Measurements from ENCODE around the gene RXRA. TPM values are rescaled to one million over a fixed set of nuclear protein-coding genes. Genes with fewer than 3 reads are reported as not detected.
A peak's percentile ranks its signal among the peaks of the same experiment; 100 is the strongest.

RXRA gene
- total and polyA plus RNA-seq, 12 donors: 5.5 to 114 (median 71.3) TPM

GRCh38 chr9:134351606-134352176 lies 25.4 kb downstream of the RXRA start:
- intact Hi-C loops (cut with DNase I): no loop called here
- 68 to 86% (median 78%) methylated on average over 27 to 29 of the region's 29 CpGs for WGBS, 4 donors
- Histone ChIP-seq H3K27me3 (no peaks in the 10 kb centered on the region), H3K4me1 (replicated peaks in 1 of 2) (peaks cover 12 to 90% of the 10 kb centered on the region in 2 donors), H3K9me3 (replicated peaks in 1 of 3) (no peaks in the 10 kb centered on the region), H3K4me3 (no peak overlapping the region), H3K36me3 (replicated peaks in 1 of 2) (no peaks in the 10 kb centered on the region), H3K27ac (peak overlapping the region in 2 of 5 donors; percentile 35 to 71)
- TF ChIP-seq POLR2A (IDR thresholded peaks at IDR 0.05): no peak
- TF ChIP-seq CTCF (IDR thresholded peaks at IDR 0.05): no peak
- DNase-seq: no peak

- TF ChIP-seq CTCF (IDR thresholded peaks at IDR 0.05): no peak
- no peak for TF ChIP-seq POLR2A (IDR thresholded peaks at IDR 0.05)
- H3K27ac ChIP-seq: peak overlapping the region in 2 of 5 donors; percentile 35 to 71
- H3K4me3 ChIP-seq: no peak overlapping the region
- intact Hi-C loops (cut with DNase I): no loop called here
- peaks cover 10 to 90% of the 10 kb centered on the region in 2 donors for H3K4me1 ChIP-seq (replicated peaks in 1 of 2)
- no peaks in the 10 kb centered on the region for H3K9me3 ChIP-seq (replicated peaks in 1 of 3)
- WGBS, 4 donors: 70 to 100% (median 77%) methylated on average over 3 to 18 of the region's 18 CpGs
- H3K27me3 ChIP-seq: no peaks in the 10 kb centered on the region
- no peak for DNase-seq
- H3K36me3 ChIP-seq (replicated peaks in 1 of 2): no peaks in the 10 kb centered on the region
These were observed 26.1 kb downstream of the RXRA start for GRCh38 chr9:134352247-134352933.

GRCh38 chr9:134353539-134353938 lies 27.3 kb downstream of the RXRA start:
- Histone ChIP-seq H3K27me3 (no peaks in the 10 kb centered on the region), H3K27ac (peak overlapping the region in 1 of 5 donors; percentile 71), H3K9me3 (replicated peaks in 1 of 3) (no peaks in the 10 kb centered on the region), H3K4me1 (replicated peaks in 1 of 2) (peaks cover 16 to 91% of the 10 kb centered on the region in 2 donors), H3K4me3 (no peak overlapping the region), H3K36me3 (replicated peaks in 1 of 2) (no peaks in the 10 kb centered on the region)
- WGBS, 4 donors: 55 to 82% (median 77%) methylated on average over 8 to 12 of the region's 12 CpGs
- TF ChIP-seq POLR2A (IDR thresholded peaks at IDR 0.05) (no peak), CTCF (IDR thresholded peaks at IDR 0.05) (no peak)
- intact Hi-C loops (cut with DNase I): no loop called here
- DNase-seq: no peak

- intact Hi-C loops (cut with DNase I): no loop called here
- Histone ChIP-seq H3K27ac (peak overlapping the region in 1 of 5 donors; percentile 16), H3K9me3 (replicated peaks in 1 of 3) (no peaks in the 10 kb centered on the region), H3K4me1 (replicated peaks in 1 of 2) (peaks cover 25 to 91% of the 10 kb centered on the region in 2 donors), H3K4me3 (no peak overlapping the region), H3K27me3 (no peaks in the 10 kb centered on the region), H3K36me3 (replicated peaks in 1 of 2) (no peaks in the 10 kb centered on the region)
- TF ChIP-seq POLR2A (IDR thresholded peaks at IDR 0.05) (no peak), CTCF (IDR thresholded peaks at IDR 0.05) (no peak)
- DNase-seq: no peak
- 66 to 84% (median 77%) methylated on average over 5 to 8 of the region's 8 CpGs for WGBS, 4 donors
These were observed 28.9 kb downstream of the RXRA start for GRCh38 chr9:134355158-134355557.

All from adrenal gland (tissue), 12 donors.